HT-29 (cell line): ENCODE measurements around the gene ABCC3. TPM values are rescaled to one million over a fixed set of nuclear protein-coding genes. Genes with fewer than 3 reads are reported as not detected.
A peak's percentile ranks its signal among the peaks of the same experiment; 100 is the strongest.

Experiments used
- DNase-seq: peaks from one replicate; pipeline ENCODE4 v3.0.0-alpha.2; 2015; ENCODE audit warnings: low spot score
- total RNA-seq: library from RNA; depleted of rRNA; stranded (reverse); fragments of >200 nt; shearing (Covaris generic); gene quantifications from 2 replicates; pipeline ENCODE4 v1.2.3, GENCODE V29; 2014

ABCC3 gene
- total RNA-seq, 1 experiment from 2014 or later = 286 TPM

- DNase-seq = peak; percentile 85
These were observed 6.7 kb upstream of the ABCC3 start for GRCh38 chr17:50627782-50628601.

- peak; percentile 3 for DNase-seq
These were observed 4.8 kb upstream of the ABCC3 start for GRCh38 chr17:50629902-50630301.

- DNase-seq = peak; percentile 96
These were observed 4.0 kb upstream of the ABCC3 start for GRCh38 chr17:50630524-50631194.

GRCh38 chr17:50631195-50631907 lies 3.3 kb upstream of the ABCC3 start:
- no peak for DNase-seq

GRCh38 chr17:50631908-50632571 lies 2.6 kb upstream of the ABCC3 start:
- peak; percentile 41 for DNase-seq

GRCh38 chr17:50632637-50633036 lies 2.0 kb upstream of the ABCC3 start:
- no peak for DNase-seq

GRCh38 chr17:50633683-50634082 lies 998 bp upstream of the ABCC3 start:
- DNase-seq = peak; percentile 2

GRCh38 chr17:50634915-50635731 lies 442 bp downstream of the ABCC3 start:
- peak; percentile 63 for DNase-seq

GRCh38 chr17:50635732-50635981 lies 976 bp downstream of the ABCC3 start:
- DNase-seq = no peak

- DNase-seq = peak; percentile 53
These were observed 1.5 kb downstream of the ABCC3 start for GRCh38 chr17:50635982-50636803.

GRCh38 chr17:50636804-50637195 lies 2.1 kb downstream of the ABCC3 start:
- DNase-seq = no peak

GRCh38 chr17:50637829-50638605 lies 3.3 kb downstream of the ABCC3 start:
- peak; percentile 43 for DNase-seq

- peak; percentile 61 for DNase-seq
These were observed 3.9 kb downstream of the ABCC3 start for GRCh38 chr17:50638606-50638965.

- peak; percentile 98 for DNase-seq
These were observed 4.5 kb downstream of the ABCC3 start for GRCh38 chr17:50638966-50639713.

- DNase-seq = no peak
These were observed 6.1 kb downstream of the ABCC3 start for GRCh38 chr17:50640686-50641351.

GRCh38 chr17:50641357-50641756 lies 6.7 kb downstream of the ABCC3 start:
- DNase-seq = no peak

- no peak for DNase-seq
These were observed 7.5 kb downstream of the ABCC3 start for GRCh38 chr17:50642071-50642721.
